ENCODE data around the gene DESI2.

- TF ChIP-seq CTCF (IDR thresholded peaks at IDR 0.05) = no peak
- no peak for TF ChIP-seq POLR2A (IDR thresholded peaks at IDR 0.05)
These were observed 11.4 kb downstream of the DESI2 start for GRCh38 chr1:244664353-244664752.
